Measurements from ENCODE around the gene CNOT4.

CNOT4 gene

DNA sequence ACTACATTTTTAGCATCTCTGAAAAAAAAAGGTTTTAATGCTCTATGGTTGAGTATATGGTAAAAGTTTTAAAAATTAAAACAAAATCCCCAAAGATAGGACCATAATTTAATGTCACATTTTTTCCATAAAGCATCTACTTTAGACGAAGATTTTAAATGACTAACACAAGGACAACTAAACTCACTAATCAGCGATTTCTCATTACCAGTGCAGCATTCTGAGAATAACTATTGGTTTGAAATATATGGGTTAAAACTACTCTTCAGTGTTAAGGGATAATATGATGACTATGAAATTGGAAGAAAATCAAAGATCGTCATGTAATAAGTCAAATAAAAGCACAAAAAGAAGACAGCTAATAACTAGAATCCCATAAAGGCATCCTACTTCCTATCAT lies 118.4 kb downstream of the CNOT4 start:
- no peak for DNase-seq

DNA sequence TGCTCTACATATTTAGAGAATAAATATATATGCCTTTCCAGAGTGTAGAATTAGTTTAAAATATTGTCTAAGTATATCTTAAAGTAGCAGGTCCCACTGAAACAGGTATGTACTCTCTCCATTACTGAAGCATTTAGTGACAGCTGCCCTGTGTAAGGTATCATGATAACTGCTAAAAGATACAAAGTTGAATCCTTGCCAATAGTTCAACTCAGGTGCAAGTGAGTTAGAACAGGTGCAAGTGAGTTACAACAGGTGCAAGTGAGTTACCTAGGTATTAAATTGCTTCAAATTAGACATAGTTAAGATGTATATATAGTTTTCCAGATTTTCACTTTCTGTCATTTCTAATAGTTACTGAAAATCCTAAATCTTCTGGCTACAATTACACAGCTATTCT lies 119.1 kb downstream of the CNOT4 start:
- DNase-seq = no peak

DNA sequence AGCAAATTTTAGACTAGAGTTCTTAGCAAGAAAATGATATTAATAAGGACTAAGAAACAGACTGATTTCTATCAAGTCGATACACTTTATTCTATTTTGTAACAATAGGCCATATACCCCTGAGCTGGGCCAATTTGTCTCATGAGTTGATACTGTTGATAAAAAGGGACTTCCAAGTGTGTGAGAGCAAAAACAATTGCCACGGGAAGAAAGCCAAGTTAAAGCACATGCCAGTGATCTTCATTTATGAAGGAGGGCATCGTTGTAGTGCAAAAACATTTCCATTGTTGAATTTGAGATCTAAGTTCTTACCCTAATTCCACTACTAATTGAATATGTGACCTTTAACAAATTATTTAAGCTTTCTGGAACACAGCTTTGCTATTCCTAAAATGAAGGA lies 119.9 kb downstream of the CNOT4 start:
- DNase-seq = no peak

DNA sequence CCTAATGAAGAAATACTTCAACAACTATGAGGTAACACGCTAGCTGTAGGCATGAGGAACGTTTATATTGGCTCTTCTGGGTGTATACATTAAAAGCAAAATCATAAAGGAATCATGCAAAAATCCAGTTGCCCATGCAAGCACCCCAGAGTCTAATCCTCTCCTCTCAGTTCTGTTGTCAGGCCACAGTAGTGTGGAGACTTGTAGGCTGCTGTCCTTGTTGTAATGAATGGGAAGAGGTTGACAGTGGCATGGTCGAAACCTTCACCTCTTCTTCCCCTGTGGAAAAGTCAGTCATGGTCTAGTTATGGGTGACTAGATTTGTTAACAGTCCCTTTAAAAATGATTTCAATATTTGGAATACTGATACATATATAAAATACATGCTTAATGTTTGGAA lies 121.3 kb downstream of the CNOT4 start:
- no peak for DNase-seq

DNA sequence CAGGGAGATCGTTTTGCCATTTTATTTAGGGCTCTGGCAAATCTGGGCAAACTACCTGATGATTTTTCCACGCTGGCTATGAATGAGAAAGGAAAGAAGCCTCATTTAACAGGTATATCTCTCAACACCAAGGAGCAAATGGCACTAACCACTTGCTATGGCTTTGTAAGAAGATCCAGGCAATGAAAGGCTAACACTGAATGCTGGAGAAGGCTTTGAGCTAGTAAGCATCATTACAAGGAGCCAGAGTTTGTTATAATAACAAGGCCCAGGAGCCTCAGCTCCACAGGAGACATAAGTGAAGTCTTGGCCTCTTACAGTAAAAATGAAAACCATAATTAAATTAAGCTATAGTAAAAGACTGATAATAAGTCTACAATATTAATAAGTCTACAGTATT lies 123.1 kb downstream of the CNOT4 start:
- no peak for DNase-seq

DNA sequence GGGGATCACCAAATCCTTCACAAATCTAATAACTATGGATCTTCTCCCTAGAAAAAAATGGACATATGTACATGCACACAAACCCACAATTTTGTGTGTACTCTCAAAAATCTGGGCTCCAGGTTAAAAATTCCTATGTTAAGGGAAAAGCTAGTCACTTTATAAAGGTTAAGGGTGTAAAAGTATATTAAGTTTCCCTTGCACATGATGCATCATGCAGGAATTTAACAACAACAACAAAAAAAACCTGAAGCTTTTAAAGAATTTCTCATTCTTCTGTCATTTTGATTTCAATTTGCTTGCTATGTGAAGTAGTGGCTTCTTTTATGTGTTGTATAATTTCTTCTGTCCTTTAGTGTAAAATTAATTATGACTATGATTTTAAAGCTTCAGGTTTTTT lies 123.7 kb downstream of the CNOT4 start:
- no peak for DNase-seq

DNA sequence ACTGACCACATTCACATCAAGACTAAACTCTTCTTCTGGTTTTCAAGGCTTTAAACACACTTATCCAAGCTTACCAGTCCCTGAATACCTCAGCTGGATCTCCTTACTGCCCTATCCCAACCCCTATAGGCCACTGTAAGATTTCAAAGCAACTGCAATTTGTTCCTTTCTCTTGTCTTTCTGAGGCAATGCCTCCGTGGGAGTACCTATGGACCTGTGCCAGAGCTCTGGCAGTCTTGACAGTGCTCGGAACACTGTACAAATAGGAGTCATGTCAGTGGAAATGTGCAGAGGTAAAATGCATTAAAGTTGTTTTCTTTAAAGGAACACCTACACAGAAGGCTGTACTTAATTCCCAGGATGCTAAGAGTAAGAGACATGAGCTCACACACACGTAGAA lies 124.7 kb downstream of the CNOT4 start:
- DNase-seq = no peak

DNA sequence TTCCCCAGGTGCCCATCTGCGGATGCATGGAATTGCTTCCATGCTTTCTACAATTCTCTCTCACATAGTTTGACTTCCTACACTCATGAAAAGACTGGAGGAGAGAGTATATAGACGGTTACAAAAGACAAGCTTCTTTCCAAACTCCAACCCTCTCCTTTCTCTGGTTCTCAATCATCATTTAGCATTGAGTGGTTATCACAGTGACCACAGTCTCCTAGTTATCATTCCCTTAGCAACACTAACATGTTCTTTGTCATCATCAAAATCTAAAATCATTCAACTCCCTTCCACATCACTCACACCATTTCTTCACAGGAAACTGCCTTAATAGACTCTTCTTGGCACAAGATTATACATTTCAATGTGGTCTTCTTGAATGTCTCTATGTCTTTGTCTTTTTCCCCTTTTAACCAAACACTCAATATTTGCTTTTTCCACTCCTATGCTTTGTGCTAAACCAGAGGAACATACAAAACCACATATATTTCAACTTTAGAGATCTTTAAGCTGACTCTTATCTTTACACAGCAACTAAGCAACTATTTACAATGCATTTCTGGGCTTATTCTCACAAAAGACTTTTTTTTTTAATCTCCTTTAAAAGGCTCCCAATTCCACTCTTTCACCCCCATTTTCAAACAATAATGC lies 126.3 kb downstream of the CNOT4 start:
- DNase-seq = no peak

DNA sequence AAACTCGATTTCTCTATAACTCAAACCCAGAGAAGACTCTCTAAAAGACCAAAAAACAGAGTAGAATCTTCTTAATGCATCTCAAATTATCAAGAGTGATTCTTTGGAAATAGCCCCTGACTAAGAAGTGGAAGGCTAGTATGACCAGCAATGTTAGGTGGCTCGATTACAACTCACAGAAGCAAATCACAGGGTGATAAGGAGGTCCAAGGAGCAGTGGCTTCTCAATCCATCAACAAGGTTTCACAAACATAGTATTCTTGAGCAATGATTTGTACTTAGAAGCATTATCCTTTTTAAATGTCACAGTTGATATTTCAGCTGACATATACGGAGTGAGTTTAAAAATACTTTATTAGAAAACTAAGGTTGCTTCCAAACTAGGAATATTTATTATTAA lies 127.7 kb downstream of the CNOT4 start:
- no peak for DNase-seq

DNA sequence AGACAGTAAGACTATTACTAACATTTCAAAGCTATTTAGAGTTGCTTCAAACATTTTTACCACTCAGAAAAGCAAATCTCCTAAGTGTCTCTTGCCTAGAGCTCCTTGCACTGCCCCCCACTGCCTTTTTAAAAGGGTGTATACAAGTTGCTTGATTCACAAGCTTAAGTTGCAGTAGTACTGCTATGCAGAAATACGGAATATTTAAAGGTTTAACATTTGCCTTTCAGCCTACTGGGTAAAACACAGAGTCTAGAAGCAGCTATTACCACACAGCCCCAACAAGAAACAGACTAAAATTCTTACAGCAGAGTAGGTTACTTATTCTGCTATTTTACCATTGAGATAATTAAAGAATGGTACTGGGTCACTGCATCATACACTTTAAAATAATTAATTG lies 128.5 kb downstream of the CNOT4 start:
- DNase-seq = no peak

DNA sequence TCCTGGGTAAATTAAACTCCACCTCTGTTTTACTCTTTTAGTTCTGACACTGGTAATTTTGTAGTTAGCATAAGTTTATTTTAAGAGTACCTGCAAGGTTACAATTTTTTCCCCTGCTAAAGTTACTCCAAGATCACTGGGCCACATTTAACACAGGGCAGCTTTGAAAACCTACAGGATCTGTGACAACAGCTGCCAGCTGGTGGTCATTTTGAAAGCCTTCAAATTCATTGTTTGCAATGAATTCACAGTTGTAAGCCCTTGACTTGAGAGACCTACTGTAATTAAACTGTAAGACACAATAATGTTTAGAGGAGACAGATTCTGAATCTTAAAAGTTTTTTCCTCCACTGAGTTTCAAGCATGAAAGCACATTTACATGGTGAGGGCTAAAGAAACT lies 129.6 kb downstream of the CNOT4 start:
- no peak for DNase-seq

DNA sequence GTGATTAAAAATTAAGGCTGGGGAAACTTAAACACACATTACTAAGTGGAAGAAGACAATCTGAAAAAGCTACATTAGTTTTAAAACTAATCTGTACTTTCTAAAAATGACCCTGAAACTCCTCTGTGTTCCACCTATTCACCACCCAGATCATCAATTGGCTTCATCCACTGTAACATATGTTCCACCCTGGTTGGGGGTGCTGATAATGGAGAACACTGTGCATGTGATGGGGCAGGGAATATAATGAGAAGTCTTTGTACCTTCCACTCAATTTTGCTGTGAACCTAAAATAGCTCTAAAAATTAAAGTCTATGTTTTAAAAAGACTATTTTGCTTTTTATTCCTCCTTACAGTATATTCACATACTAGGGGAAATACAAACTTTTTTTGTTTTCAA lies 132.7 kb downstream of the CNOT4 start:
- no peak for DNase-seq

DNA sequence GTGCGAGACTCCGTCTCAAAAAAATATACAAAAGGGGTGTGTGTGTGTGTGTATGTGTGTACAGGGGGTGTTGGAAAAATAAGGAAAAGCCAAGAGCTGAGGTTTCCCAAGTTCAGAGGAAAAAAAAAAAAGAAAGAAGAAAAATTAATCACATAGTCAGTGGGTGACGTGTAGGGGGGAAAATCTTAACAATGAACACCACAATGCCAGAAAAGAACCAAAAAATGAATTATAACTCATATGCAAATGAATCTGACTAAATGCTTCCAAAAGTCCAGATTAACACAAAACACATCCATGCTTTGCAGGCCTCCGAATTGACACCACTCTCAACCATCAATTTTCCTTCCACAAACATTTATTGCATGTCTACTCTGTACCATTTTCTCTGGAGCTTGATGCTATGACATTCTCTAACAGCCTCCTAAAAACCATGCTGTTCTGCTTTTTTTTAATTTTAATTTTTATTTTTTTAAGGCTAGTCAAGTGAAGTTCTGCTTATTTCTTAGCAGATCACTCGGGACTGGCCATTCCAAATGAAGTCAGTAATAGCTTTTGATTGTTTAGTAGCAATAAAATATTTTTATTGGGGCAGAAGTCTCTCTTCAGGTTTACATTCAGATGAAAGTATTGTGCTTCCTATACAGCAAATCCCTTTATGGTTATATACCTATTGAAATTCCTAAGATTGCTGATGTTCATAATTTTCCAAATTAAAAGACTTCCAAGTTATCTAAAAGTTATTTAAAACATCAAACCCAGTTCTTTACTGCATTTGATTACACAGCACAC lies 133.8 kb downstream of the CNOT4 start:
- no peak for DNase-seq

DNA sequence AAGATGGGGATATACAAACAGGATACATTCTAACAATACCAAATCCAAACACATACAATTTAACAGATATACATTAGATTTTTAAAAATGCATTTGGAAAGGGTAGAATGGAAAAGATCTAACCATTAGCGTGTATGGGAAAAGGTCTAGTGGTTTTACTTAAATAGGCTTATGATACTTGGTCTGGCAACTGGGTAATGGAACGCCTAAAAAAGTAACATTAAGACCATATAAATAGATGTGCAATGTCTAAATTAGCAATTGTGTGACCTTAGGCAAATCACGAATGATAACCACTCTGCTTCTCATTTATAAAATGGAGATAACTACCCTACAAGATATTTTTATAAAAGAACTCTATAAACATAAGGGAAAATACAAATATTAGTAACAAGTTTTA lies 135.2 kb downstream of the CNOT4 start:
- DNase-seq = no peak

DNA sequence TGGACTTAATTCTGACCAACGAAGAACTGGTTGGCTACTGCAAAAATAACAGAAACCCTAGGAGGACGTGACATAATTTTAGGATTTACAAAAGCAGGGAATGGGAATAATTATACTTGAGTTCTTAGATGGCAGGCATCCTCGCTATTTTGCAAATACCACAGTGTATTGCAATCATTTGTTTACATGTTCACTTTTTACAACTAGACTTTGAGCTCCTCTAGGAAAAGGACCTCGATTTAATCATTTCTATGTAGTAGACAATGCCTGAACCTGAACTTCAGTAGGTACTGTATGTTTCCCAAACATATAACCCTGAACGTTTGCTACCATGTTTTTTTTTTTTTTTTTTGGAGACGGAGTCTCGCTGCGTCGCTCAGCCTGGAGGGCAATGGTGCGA lies 137.7 kb downstream of the CNOT4 start:
- DNase-seq = no peak

DNA sequence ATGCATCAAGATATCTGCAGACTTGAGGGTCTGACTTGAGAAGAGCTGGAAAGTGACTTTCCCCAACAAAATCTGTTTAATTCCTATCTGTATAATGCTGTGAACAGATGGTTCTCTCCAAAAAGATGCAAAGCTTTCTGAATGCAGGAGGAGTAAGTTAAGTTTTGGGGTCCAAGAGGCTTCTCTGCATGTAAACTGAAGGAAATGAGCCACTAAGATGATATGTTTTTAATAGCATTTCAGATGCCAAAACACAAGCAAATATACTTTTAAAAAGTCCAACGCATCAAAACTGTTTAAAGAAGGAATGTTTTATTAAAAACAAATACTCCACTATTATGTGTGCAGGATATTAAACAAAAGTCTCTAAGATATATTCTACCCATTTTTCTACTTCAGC lies 139.2 kb downstream of the CNOT4 start:
- no peak for DNase-seq

DNA sequence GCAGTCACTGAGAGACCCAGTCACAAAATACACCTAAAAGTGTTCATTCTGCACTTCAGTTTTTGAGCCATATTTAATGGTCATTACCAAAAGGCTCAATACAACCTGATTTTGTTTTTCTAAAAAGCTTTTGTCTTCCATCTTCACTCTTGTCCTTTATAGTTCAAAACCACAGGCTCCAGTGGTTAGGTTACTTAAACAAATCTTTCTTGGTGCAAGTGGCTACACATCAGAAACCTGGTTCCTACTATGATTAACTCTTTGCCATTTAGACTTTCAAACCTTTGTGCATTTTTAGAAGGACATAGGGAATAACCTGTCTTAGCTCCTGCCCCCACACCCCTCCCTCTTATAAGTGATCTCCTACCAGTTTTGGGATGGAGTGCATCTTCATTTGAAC lies 140.5 kb downstream of the CNOT4 start:
- DNase-seq = no peak

DNA sequence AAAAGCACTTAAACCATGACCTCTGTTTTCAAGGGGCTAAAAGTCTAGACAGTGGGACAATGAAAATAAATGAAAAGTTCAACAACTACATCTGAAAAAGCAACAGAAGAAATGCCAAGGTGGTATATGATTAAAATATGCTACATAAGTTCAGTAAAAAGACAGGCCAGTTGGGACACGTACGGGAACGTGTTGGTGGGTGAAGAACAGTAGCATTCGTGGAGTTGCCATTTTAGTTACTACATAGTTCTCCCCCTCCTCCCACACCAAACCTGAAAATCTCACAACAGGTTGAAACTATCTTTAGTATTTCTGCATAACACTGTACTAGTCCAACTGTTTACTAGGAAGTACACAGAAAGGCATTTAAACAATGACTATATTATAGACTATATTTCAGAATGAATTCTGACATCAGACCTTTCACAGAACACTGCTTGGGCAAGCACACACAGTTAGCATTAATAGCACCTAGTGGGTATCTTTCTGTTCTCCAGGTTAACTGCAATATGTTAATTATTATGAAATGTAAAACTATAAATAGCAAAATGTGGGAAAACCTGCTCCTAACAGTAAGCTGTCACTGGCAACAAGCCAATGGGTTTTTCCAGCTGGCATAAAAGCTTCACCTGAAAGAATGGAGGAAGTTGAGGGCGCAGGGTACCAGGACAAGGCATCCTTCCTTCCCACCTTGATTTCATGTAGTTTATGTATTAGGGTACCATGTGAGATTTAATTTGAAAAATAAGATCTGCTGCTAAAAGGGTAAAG lies 141.3 kb downstream of the CNOT4 start:
- no peak for DNase-seq

DNA sequence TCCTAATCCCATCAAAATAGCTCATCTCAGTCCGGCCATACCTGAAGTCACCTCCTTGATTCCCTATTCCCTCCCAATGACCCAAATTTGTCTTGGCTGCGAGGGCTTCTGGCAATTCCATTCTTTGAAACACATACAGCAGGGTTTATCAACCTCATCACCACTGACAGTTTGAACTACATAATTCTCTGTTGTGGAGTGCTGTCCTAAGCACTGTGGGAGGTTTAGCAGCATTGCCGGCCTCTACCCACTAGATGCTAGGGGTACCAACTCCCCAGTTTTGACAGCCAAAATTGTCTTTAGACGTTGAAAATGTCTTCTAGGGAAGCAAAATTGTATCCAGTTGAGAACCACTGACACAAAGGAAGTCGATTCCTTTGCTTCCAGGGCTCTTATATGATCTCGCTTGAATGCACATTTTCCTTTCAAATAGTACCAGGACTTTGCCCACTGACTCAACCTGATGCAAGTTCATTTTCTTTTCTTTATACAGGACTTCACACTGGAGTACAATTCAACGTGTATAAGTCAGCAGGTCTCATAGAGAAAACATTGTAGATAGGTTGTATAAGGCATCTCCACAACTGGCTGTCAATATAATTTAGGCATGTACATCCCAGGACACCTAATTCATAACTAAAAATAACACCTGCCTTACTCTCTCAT lies 142.9 kb downstream of the CNOT4 start:
- no peak for DNase-seq

DNA sequence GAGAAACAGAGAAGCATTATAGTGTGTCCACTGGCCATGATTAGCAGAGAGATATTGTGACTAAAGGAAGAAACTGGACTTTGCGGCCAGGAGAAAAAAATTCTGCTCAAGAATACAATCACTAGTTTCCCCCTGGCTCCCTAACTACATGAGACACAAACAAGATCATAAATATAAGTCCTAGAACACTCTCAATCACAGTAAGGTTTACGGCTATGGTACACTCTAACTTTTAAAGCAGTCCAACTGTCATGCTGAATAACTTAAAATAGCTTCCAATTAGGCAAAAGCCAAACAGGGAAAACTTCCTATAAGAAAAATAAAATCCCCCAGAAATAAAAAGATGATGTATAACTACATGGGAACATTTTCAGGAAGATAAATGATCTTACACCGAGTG lies 144.2 kb downstream of the CNOT4 start:
- DNase-seq = no peak

DNA sequence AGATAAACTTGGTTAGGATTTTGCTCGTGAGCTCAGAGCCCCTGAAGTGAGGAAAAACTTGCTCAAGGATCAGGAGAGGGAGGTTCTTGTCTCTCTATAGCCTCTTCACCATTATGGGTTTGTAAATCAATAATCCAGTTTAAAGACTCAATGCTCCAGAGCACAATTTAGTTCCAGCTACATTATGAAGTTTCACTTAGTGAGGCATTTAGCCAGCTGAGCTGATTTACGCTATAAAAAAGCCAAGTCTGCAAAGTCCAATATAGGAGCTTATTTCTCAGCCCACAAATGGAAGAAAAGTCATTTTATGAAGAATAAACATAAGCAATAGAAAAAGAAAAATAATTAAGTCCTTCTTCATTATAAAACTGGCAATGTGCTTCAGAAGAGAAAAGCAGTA lies 145.7 kb downstream of the CNOT4 start:
- DNase-seq = no peak

DNA sequence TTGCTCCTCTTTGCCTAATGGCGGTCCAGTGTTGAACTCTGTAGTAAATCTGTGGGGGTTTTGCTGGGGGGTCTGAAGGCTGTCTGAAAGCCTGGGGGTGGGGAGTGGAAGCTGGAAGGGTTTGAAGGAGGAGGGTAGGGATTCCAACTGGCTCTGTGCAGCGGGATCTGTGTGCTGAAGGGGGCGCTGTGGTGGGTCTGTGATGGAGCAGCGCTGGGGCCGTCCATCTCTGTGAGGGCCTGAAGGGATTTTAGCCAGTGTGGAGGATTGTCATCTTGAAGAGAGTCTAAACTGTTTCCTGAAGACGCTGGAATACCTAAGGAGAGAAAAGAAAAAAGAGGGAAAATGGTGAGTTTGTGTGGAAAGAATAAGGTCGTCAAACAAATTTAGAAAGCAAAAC lies 147.0 kb downstream of the CNOT4 start:
- DNase-seq = no peak

DNA sequence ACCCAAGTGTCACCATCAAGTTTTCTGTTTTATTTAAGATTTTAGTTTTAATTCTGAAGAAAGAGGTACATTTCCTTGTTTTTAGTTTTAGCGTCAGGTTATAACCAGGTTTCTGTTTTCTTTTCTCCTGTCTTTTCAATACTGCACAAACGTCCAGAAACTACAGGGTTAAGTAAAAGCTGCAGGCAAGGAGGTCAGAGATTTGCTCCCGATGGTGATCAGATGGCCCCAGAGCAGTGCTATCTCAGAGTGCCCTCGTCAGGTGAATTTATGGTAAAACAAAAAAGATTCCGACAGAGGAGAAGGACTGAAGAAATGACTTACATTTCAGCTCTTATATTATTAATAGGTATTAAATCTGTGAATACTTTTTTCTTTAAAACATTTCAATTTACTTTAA lies 148.1 kb downstream of the CNOT4 start:
- no peak for DNase-seq

DNA sequence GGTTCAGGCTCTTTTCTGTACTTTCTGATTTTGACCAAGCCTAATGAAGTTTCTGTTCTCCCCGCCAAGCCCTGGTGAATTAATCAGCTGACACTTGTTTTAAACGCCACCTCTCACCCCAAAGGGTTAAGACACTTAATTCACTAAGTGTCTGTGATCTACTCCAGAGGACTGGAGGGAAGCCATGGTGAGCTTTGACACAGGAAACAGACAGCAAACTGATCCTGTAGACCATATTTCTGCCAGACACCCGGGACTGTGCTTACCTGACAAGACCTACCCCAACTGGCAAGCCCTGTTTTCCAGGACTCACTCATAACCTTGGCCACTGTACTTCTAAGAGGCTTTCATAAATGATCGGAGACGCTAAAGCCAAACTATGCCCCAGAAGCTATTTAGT lies 150.3 kb downstream of the CNOT4 start:
- no peak for DNase-seq
